BLaER1 (cell line): ENCODE data around the gene RNF223.
A peak's percentile ranks its signal among the peaks of the same experiment; 100 is the strongest.

ENCODE experiments used
- H3K27ac ChIP-seq: shearing (Covaris generic); formaldehyde crosslinking; 2 replicates; pipeline ENCODE4 v1.8.1; 2022
- H3K27me3 ChIP-seq: shearing (Covaris generic); formaldehyde crosslinking; 2 replicates; pipeline ENCODE4 v1.8.1; 2022
- H3K36me3 ChIP-seq: shearing (Covaris generic); formaldehyde crosslinking; 2 replicates; pipeline ENCODE4 v1.8.1; 2022
- H3K4me1 ChIP-seq: shearing (Covaris generic); formaldehyde crosslinking; 2 replicates; pipeline ENCODE4 v1.8.1; 2022
- H3K4me2 ChIP-seq: shearing (Covaris generic); formaldehyde crosslinking; 2 replicates; pipeline ENCODE4 v1.8.1; 2022
- H3K4me3 ChIP-seq: shearing (Covaris generic); formaldehyde crosslinking; 2 replicates; pipeline ENCODE4 v1.8.1; 2022
- H3K9ac ChIP-seq: shearing (Covaris generic); formaldehyde crosslinking; 2 replicates; pipeline ENCODE4 v1.8.1; 2022
- H3K9me3 ChIP-seq: shearing (Covaris generic); formaldehyde crosslinking; 2 replicates; pipeline ENCODE4 v1.8.1; 2022
- H4K20me1 ChIP-seq: shearing (Covaris generic); formaldehyde crosslinking; 2 replicates; pipeline ENCODE4 v1.8.1; 2022
- Cebpa-rat ChIP-seq: shearing (Covaris generic); IDR thresholded peaks from 2 replicates; pipeline ENCODE4 v1.8.1; 2022

The RNF223 gene

DNA sequence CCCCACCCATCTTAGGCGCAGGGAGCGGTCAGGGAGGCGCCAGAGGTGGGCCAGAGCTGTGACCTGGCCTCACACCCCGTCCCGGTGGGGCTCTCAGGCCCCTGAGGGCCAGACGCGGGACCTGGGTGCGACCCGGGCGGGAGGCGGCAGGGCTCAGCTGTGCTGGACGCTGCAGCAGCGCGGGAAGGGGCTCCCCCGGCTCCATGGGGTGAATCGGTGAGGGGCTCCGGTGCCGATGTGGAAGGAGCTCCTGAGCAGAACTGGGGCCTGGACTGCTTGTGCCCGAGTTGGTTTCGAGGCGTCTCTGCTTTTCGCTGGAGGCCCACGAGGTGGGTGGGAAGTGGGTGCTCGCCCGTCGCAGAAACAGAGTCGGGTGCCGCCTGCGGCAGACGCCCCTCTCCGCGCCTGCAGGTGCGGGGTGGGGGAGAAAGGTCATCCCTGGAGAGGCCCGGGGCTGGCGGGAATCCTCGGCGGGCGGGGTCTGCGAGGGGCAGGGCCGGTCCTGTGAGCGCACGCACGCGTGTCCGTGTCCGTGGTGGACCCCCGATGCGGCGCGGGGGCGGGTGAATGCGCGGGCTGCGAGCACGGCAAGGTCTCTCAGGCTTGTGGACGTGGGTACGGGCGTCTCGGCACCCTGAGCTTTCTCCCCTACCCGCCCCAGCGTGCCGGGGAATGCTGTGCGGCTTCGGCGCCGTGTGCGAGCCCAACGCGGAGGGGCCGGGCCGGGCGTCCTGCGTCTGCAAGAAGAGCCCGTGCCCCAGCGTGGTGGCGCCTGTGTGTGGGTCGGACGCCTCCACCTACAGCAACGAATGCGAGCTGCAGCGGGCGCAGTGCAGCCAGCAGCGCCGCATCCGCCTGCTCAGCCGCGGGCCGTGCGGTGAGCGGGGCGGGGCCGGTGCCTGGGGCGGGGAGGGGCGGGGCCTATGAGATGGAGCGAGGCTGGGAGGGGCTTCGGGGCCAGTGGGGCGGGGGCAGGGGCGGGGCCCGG lies 33.8 kb downstream of the RNF223 start:
- Histone ChIP-seq H3K36me3 (peaks cover 52% of the 10 kb centered on the region), H3K27ac (peak overlapping the region; percentile 59; the same call in 1 of the 2 replicates), H3K4me3 (peak overlapping the region; percentile 68), H3K9ac (peak overlapping the region; percentile 70), H4K20me1 (peaks cover 92% of the 10 kb centered on the region), H3K9me3 (no peaks in the 10 kb centered on the region), H3K4me1 (peaks cover 53% of the 10 kb centered on the region), H3K4me2 (peak overlapping the region; percentile 99), H3K27me3 (peaks cover 6% of the 10 kb centered on the region; the same call in 1 of the 2 replicates)
- no peak for TF ChIP-seq Cebpa-rat

DNA sequence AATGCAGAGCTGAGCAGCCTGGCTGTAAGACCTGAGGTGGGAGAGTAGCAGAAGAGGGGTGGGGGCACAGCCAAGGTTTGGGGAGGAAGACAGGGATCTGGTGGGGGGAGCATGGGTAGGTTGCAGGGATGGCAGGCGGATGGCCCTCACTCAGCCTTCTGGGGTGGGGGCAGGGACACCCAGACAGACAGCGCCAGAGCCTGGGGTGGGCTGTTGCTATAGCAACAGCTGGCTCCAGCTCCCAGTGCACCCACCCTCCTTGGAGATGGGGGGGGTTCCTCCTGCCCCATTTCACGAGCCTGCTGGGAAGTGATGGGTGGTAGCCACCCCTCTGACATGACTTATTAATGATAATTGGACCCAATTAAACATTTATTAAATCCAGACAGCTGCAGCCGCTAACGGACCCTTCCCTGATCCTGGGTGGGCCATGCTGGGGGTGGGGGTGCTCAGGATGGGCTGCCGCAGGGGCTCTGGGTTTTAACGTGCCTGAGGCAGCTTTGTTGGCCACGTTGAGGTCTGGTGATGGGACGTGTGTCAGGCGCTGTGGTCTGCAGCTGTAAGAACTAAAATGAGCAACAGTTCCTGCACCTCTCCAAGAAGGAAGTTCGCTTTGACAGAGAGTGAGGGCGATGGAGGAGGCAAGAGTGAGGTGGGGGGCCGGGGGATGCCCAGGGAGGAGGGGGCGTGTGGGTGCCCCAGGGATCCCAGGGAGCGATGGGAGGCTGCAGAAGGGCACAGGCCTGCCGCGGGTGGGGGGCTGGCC lies 34.8 kb downstream of the RNF223 start:
- Histone ChIP-seq H3K27me3 (peaks cover 12% of the 10 kb centered on the region), H3K4me2 (peak overlapping the region; percentile 99), H3K9me3 (no peaks in the 10 kb centered on the region), H3K9ac (peak overlapping the region; percentile 70; the same call in 1 of the 2 replicates), H3K27ac (no peak overlapping the region), H3K4me3 (peak overlapping the region; percentile 68), H3K4me1 (peaks cover 60% of the 10 kb centered on the region), H3K36me3 (peaks cover 44% of the 10 kb centered on the region), H4K20me1 (peaks cover 90% of the 10 kb centered on the region)
- no peak for TF ChIP-seq Cebpa-rat

DNA sequence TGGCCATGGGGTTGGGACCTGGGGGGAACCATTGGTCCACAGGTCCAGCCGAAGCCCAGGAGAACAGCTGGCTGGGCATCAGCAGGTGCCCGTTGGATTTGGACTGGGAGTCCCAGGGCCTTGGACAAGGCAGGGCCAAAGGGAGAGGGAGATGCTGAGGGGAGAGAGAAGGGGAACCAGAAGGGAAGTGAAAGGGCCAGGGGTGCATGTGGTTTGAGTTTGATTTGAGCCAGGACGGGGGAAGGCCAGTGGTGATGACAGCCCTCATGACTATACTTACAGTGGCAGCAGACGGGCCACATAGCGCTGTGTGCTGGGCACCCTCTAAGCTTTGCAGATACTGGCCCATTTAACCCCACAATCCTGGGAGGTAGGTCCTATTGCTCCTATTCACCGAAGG lies 35.4 kb downstream of the RNF223 start:
- H3K27me3 ChIP-seq = peaks cover 18% of the 10 kb centered on the region
- H3K9me3 ChIP-seq = no peaks in the 10 kb centered on the region
- peaks cover 91% of the 10 kb centered on the region for H4K20me1 ChIP-seq
- peak overlapping the region; percentile 68; the same call in 1 of the 2 replicates for H3K4me3 ChIP-seq
- H3K27ac ChIP-seq = no peak overlapping the region
- H3K36me3 ChIP-seq = peaks cover 38% of the 10 kb centered on the region
- peak overlapping the region; percentile 99 for H3K4me2 ChIP-seq
- TF ChIP-seq Cebpa-rat = no peak
- peaks cover 66% of the 10 kb centered on the region for H3K4me1 ChIP-seq
- no peak overlapping the region for H3K9ac ChIP-seq

DNA sequence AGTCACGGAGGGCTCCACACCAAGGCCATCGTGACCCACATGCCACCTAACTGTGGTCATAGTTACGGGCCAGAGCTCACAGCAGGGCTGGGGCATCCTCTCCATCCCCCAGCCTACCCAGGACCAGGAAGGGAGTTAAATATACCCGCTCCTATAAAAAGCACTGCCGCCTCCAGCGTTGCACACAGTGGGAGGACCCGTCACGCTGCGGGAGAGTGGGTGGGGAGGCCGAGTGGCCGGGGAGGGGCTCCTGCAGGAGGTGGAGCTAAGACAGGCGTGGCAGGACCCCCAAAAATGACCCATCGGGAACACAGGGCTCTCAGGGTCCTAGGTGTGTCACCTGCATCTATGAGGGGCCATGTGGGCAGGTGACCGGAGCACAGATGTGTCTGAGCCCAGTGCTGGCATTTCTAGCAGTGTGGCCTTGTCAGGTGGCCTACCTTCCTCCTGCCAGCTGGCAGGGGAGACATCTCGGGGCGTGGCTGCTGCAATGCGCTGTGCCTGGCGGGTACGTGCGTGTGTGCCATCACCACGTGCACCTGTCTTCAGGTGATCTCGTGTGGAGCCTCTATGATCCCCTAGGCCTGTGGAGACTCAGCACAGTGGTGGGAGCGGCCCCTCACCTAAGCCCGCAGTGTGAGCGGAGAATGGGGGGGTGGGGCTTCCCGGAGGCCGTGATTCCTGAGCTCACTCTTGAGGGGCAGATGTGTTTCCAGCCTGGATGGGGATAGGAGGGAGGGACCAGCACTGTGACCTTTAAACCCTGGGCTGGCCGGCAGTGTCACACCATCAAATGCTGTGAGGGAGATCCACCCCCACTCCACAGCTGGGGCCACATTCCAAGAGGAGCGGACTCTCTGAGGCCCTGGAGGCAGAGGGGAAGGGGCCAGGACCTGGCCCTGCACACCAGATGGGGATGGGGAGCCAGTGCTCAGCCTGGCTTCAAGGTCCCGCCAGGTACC lies 36.5 kb downstream of the RNF223 start:
- Histone ChIP-seq H3K9ac (0 out of 2 replicates have a peak overlapping the region, but pooled peaks have one; percentile 19), H3K4me2 (peak overlapping the region; percentile 99), H3K4me1 (peaks cover 68% of the 10 kb centered on the region), H3K36me3 (peaks cover 27% of the 10 kb centered on the region), H3K9me3 (no peaks in the 10 kb centered on the region), H3K27me3 (peaks cover 22% of the 10 kb centered on the region), H3K4me3 (no peak overlapping the region; the same call in 1 of the 2 replicates), H4K20me1 (peaks cover 83% of the 10 kb centered on the region), H3K27ac (no peak overlapping the region)
- TF ChIP-seq Cebpa-rat = no peak

DNA sequence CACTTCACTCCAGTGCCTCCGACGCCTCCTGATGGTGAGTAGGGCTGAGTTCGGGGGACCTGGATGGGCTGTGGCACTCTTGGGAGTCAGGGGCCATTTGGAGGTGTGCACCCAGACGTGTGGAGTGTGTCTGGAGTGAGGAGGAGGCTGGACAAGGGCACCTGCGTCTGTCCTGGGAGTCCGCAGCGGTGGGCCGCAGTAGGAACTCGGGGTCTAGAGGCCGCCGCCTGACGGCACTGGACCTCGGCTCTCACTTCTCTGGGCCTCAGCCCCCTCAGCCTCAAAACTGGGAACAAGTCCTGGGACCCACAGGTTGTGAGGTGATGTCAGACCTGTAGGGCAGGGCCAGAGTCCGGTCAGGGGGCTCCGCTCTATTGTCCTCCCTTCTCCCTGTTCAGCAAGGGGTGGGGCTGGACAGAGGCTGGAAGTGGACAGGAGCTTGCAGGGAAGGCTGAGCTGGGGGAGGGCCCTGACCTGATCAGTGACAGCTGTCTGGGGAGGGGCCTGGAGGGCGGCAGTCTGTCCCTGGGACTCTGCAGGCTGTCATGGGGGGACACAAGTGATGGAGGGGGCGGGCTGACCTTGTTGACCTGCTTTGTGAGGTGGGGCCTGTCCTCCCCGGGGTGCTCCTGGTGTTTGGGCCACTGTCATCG lies 38.7 kb downstream of the RNF223 start:
- Histone ChIP-seq H3K4me3 (no peak overlapping the region), H3K36me3 (peaks cover 13% of the 10 kb centered on the region; the same call in 1 of the 2 replicates), H3K9me3 (no peaks in the 10 kb centered on the region), H3K27ac (no peak overlapping the region), H3K27me3 (peaks cover 22% of the 10 kb centered on the region), H3K4me2 (peak overlapping the region; percentile 99), H3K4me1 (peaks cover 86% of the 10 kb centered on the region), H3K9ac (no peak overlapping the region), H4K20me1 (peaks cover 82% of the 10 kb centered on the region)
- no peak for TF ChIP-seq Cebpa-rat

DNA sequence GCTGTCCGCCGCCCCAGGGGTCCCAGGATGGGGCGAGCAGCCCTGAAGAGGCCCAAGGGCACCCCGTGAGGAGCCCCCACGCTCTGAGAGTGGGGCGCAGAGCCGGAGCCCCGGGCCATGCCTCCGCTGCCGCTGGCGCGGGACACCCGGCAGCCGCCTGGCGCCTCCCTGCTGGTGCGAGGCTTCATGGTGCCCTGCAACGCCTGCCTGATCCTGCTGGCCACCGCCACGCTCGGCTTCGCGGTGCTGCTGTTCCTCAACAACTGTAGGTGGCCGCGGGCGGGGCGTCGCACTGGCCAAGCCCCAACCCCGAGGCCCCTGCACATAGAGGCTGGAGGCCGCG lies 39.7 kb downstream of the RNF223 start:
- Histone ChIP-seq H3K9me3 (no peaks in the 10 kb centered on the region), H3K4me2 (peak overlapping the region; percentile 85), H3K36me3 (peaks cover 13% of the 10 kb centered on the region; the same call in 1 of the 2 replicates), H4K20me1 (peaks cover 74% of the 10 kb centered on the region), H3K4me3 (peak overlapping the region; percentile 64), H3K4me1 (peaks cover 76% of the 10 kb centered on the region), H3K27ac (no peak overlapping the region), H3K27me3 (peaks cover 16% of the 10 kb centered on the region), H3K9ac (peak overlapping the region; percentile 64)
- no peak for TF ChIP-seq Cebpa-rat

DNA sequence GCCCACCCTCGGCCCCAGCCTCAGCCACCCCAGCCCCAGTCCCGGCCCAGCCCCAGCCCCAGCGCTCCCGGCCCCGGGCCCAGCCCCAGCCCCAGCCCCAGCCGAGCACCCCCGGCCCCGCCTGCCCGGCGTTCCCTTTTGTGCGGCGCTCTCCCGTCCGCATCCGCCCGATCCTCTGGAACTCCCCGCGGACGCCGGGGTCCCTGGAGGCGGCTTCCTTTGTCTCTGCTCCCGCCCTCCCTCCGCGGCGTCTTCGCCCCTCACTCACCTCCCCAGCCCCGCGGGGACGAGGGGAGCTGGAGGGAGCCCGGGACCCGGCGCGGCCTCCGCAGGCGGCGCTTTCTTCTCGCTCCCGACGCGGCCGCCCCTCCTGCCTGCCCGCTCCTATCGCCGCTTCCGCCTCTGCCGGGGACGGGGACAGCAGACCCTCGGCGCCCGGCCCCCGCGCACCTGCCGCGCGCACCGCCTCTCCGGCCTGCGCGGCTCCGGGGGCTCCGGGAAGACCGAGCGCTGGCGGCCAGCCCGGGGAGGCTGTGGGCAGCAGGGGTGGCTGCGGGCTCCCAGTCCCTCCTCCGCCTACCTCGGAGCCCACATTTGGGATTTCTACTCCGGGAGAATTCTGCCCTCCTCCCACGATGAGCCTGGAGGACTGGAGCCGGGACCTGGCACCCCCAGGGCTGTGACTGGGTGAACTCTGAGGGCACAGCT lies 40.2 kb downstream of the RNF223 start:
- TF ChIP-seq Cebpa-rat = no peak
- H4K20me1 ChIP-seq = peaks cover 70% of the 10 kb centered on the region
- peaks cover 13% of the 10 kb centered on the region; the same call in 1 of the 2 replicates for H3K36me3 ChIP-seq
- H3K27me3 ChIP-seq = peaks cover 16% of the 10 kb centered on the region
- no peaks in the 10 kb centered on the region for H3K9me3 ChIP-seq
- H3K27ac ChIP-seq = 0 out of 2 replicates have a peak overlapping the region, but pooled peaks have one; percentile 1
- peaks cover 71% of the 10 kb centered on the region for H3K4me1 ChIP-seq
- peak overlapping the region; percentile 85 for H3K4me2 ChIP-seq
- peak overlapping the region; percentile 64 for H3K4me3 ChIP-seq
- peak overlapping the region; percentile 64 for H3K9ac ChIP-seq

DNA sequence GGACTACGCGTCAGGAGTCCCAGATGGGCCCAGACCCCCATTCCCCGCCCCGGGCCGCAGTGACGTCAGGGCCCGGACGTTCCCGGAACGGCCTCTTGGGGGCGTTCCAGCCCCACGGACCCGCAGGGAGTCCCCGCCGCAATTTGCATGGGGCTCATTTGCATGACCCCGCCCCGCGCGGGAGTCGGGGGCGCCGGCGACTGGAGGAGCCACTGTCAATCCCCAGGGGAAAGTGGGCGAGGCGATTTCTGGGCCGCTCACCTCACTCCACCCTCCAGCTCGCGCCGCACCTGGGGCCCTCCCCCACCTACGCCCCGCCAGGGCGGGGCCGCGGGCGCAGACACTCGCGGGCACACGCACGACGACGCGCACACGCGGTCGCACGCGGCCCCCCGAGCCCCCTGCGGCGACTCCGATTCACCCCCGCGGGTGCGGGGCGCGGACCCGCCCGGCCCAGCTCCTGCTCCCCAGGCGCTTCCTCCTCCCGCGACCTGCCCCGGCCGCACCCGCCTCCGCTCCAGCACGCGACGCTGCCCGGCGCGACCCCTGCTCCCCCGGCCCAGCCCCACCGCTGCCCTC lies 41.0 kb downstream of the RNF223 start:
- peak overlapping the region; percentile 57 for H3K9ac ChIP-seq
- H3K4me3 ChIP-seq = peak overlapping the region; percentile 70
- H3K4me1 ChIP-seq = peaks cover 67% of the 10 kb centered on the region
- H3K27ac ChIP-seq = 0 out of 2 replicates have a peak overlapping the region, but pooled peaks have one; percentile 41
- H4K20me1 ChIP-seq = peaks cover 62% of the 10 kb centered on the region
- TF ChIP-seq Cebpa-rat = no peak
- peaks cover 13% of the 10 kb centered on the region; the same call in 1 of the 2 replicates for H3K36me3 ChIP-seq
- no peaks in the 10 kb centered on the region for H3K9me3 ChIP-seq
- H3K4me2 ChIP-seq = peak overlapping the region; percentile 95
- peaks cover 16% of the 10 kb centered on the region for H3K27me3 ChIP-seq
